Gastrocnemius medialis (tissue), 4 donors: Measurements from ENCODE around the gene SENP3.
A peak's percentile ranks its signal among the peaks of the same experiment; 100 is the strongest.

Experiments used
- POLR2A ChIP-seq, 2 donors: fragments of 450-650 bp; IDR thresholded peaks; one replicate each; pipeline ENCODE4 v1.6.1; 2017; ENCODE audit warnings: antibody characterized with exemption in 2 of 2, mild to moderate bottlenecking in 2 of 2, moderate library complexity in 2 of 2
- TF ChIP-seq, protein P1 (sequence below), 5 experiments: fragments of 450-650 bp in 3 of 5; fragments of 200-600 bp in 2 of 5; sonication (generic) in 2 of 5; IDR thresholded peaks in 4 of 5; conservative IDR thresholded peaks in 1 of 5; 1 replicate in 4 of 5; 2 replicates in 1 of 5; pipeline ENCODE4 v1.5.1; 2016 to 2019; ENCODE audit warnings: antibody characterized with exemption in 5 of 5, mild to moderate bottlenecking in 3 of 5, moderate library complexity in 3 of 5

- TF ChIP-seq, protein P1, sequence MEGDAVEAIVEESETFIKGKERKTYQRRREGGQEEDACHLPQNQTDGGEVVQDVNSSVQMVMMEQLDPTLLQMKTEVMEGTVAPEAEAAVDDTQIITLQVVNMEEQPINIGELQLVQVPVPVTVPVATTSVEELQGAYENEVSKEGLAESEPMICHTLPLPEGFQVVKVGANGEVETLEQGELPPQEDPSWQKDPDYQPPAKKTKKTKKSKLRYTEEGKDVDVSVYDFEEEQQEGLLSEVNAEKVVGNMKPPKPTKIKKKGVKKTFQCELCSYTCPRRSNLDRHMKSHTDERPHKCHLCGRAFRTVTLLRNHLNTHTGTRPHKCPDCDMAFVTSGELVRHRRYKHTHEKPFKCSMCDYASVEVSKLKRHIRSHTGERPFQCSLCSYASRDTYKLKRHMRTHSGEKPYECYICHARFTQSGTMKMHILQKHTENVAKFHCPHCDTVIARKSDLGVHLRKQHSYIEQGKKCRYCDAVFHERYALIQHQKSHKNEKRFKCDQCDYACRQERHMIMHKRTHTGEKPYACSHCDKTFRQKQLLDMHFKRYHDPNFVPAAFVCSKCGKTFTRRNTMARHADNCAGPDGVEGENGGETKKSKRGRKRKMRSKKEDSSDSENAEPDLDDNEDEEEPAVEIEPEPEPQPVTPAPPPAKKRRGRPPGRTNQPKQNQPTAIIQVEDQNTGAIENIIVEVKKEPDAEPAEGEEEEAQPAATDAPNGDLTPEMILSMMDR (IDR thresholded peaks at IDR 0.05 in 4 of 5, conservative IDR thresholded peaks at IDR 0.05 in 1 of 5), result peak; percentile 41 to 81 (median 65)
- TF ChIP-seq POLR2A (IDR thresholded peaks at IDR 0.05), result peak; percentile 97 to 99
Measured at GRCh38 chr17:7614425-7615264, 52.9 kb downstream of the SENP3 start, which contains the start of gene FXR2.
